CD1c-positive myeloid dendritic cell (primary cell): ENCODE measurements around the gene AGAP1.

Source experiments
- DNase-seq: peaks from one replicate; pipeline ENCODE4 v3.0.0-alpha.2; 2016; ENCODE audit errors: extremely low spot score

The AGAP1 gene

GRCh38 chr2:235665661-235666212, 171.9 kb downstream of the AGAP1 start:
- DNase-seq: no peak

- no peak for DNase-seq
These were observed 172.5 kb downstream of the AGAP1 start for GRCh38 chr2:235666213-235666781.

GRCh38 chr2:235668782-235669181, 174.9 kb downstream of the AGAP1 start:
- DNase-seq: no peak

- peak; percentile 1 for DNase-seq
These were observed 175.5 kb downstream of the AGAP1 start for GRCh38 chr2:235669269-235669831.

GRCh38 chr2:235669983-235670962, 176.4 kb downstream of the AGAP1 start:
- DNase-seq: no peak

GRCh38 chr2:235670974-235671787, 177.3 kb downstream of the AGAP1 start:
- no peak for DNase-seq

- no peak for DNase-seq
These were observed 178.9 kb downstream of the AGAP1 start for GRCh38 chr2:235672720-235673119.

GRCh38 chr2:235674146-235674545, 180.3 kb downstream of the AGAP1 start:
- DNase-seq: no peak

- no peak for DNase-seq
These were observed 181.0 kb downstream of the AGAP1 start for GRCh38 chr2:235674812-235675211.

- DNase-seq: no peak
These were observed 182.1 kb downstream of the AGAP1 start for GRCh38 chr2:235675678-235676535.

- DNase-seq: no peak
These were observed 182.6 kb downstream of the AGAP1 start for GRCh38 chr2:235676536-235676799.

GRCh38 chr2:235677276-235677788, 183.5 kb downstream of the AGAP1 start:
- DNase-seq: no peak

GRCh38 chr2:235677937-235678336, 184.1 kb downstream of the AGAP1 start:
- DNase-seq: no peak

- no peak for DNase-seq
These were observed 184.9 kb downstream of the AGAP1 start for GRCh38 chr2:235678712-235679111.

- DNase-seq: no peak
These were observed 185.6 kb downstream of the AGAP1 start for GRCh38 chr2:235679471-235679870.

GRCh38 chr2:235685024-235685721, 191.3 kb downstream of the AGAP1 start:
- no peak for DNase-seq

GRCh38 chr2:235688511-235689426, 194.9 kb downstream of the AGAP1 start:
- DNase-seq: no peak

- DNase-seq: no peak
These were observed 195.6 kb downstream of the AGAP1 start for GRCh38 chr2:235689427-235689853.
